Measurements from ENCODE around the gene GADD45B. TPM values are rescaled to one million over a fixed set of nuclear protein-coding genes. Genes with fewer than 3 reads are reported as not detected.
"Not testable (repeated sequence)": the region's sequence is repeated elsewhere in the genome, so short reads cannot be mapped to it uniquely, and the experiment has no call there.

The GADD45B gene
- total RNA-seq, 1 donor from 2014 or later, result 177 TPM

DNA sequence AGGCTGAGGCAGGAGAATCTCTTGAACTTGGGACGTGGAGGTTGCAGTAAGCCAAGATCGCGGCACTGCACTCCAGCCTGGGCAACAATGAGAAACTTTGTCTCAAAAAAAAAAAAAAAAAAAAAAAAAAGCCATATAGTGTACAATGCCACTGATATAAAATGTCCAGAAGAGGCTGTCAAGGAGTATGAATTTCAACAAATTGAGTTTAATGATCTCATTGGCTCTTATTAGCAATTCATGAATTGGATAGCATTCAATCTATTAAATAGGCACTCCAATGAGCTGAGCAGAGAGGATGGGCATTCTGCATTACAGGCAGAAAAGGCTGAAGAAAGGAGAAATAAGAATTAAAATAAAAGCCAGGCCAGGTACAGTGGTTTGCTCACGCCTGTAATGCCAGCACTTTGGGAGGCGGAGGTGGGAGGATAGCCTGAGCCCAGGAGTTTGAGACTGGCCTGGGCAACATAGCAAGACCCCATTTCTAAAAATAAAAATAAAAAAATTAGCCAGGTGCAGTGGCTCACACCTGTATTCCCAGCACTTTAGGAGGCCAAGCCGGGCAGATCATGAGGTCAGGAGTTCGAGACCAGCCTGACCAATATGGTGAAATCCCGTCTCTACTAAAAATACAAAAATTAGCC lies 18.4 kb upstream of the GADD45B start:
- no peak for DNase-seq (ENCODE audit: low spot score)
- H3K4me3 Mint-ChIP-seq (ENCODE audit: unreplicated experiment), result peak overlapping the region; percentile 82
- H3K4me1 Mint-ChIP-seq (ENCODE audit: low read depth), result peaks cover 30% of the 10 kb centered on the region
- H3K36me3 Mint-ChIP-seq (ENCODE audit: low read depth), result no peaks in the 10 kb centered on the region
- H3K27ac Mint-ChIP-seq (ENCODE audit: unreplicated experiment), result peak overlapping the region; percentile 96
- peak; percentile 4 for TF ChIP-seq CTCF (IDR thresholded peaks at IDR 0.05)
- no peaks in the 10 kb centered on the region for H3K9me3 Mint-ChIP-seq (ENCODE audit: low read depth)
- H3K27me3 Mint-ChIP-seq (ENCODE audit: low read depth), result no peaks in the 10 kb centered on the region

DNA sequence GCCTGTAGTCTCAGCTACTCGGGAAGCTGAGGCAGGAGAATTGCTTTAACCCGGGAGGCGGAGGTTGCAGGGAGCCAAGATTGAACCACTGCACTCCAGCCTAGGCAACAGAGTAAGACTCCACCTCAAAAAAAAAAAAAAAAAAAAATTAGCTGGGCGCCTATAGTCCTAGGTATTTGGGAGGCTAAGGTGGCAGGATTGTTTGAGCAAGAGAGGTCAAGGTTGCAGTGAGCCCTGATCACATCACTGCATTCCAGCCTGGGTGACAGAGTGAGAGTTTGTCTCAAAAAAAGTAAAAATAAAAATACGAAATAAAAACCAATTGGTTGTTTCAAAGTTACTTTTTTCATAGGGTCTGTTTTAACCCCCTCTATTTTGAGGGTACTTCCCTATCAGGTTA lies 17.9 kb upstream of the GADD45B start:
- no peak for TF ChIP-seq CTCF (IDR thresholded peaks at IDR 0.05)
- Mint-ChIP-seq H3K27me3 (ENCODE audit: low read depth) (no peaks in the 10 kb centered on the region), H3K27ac (ENCODE audit: unreplicated experiment) (peak overlapping the region; percentile 12), H3K4me3 (ENCODE audit: unreplicated experiment) (no peak overlapping the region), H3K4me1 (ENCODE audit: low read depth) (peaks cover 30% of the 10 kb centered on the region), H3K9me3 (ENCODE audit: low read depth) (no peaks in the 10 kb centered on the region), H3K36me3 (ENCODE audit: low read depth) (no peaks in the 10 kb centered on the region)
- DNase-seq (ENCODE audit: low spot score), result no peak

GRCh38 chr19:2458776-2459175 lies 17.2 kb upstream of the GADD45B start:
- H3K4me3 Mint-ChIP-seq (ENCODE audit: unreplicated experiment); H3K27me3 Mint-ChIP-seq (ENCODE audit: low read depth); DNase-seq (ENCODE audit: low spot score); H3K27ac Mint-ChIP-seq (ENCODE audit: unreplicated experiment); H3K9me3 Mint-ChIP-seq (ENCODE audit: low read depth); H3K36me3 Mint-ChIP-seq (ENCODE audit: low read depth): not testable (repeated sequence)
- H3K4me1 Mint-ChIP-seq (ENCODE audit: low read depth), result peaks cover 30% of the 10 kb centered on the region

DNA sequence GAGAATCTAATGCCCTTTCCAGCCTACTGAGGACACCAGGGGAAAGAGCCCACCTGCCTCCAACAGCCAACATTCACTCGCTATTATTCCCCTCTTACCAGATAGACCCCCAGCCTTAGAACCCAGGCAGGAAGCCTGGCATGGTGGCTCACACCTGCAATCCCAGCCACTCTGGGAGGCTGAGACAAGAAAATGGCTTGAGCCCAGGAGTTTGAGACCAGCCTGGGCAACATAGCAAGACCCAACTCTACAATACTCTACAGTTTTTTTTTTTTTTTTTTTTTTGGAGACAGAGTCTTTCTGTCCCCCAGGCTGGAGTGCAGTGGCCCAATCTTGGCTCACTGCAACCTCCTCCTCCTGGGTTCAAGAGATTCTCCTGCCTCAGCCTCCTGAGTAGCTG lies 15.7 kb upstream of the GADD45B start:
- H3K27ac Mint-ChIP-seq (ENCODE audit: unreplicated experiment), result no peak overlapping the region
- H3K9me3 Mint-ChIP-seq (ENCODE audit: low read depth), result no peaks in the 10 kb centered on the region
- no peaks in the 10 kb centered on the region for H3K27me3 Mint-ChIP-seq (ENCODE audit: low read depth)
- no peak overlapping the region for H3K4me3 Mint-ChIP-seq (ENCODE audit: unreplicated experiment)
- DNase-seq (ENCODE audit: low spot score), result no peak
- peaks cover 26% of the 10 kb centered on the region for H3K4me1 Mint-ChIP-seq (ENCODE audit: low read depth)
- no peaks in the 10 kb centered on the region for H3K36me3 Mint-ChIP-seq (ENCODE audit: low read depth)
- no peak for TF ChIP-seq CTCF (IDR thresholded peaks at IDR 0.05)

- H3K36me3 Mint-ChIP-seq (ENCODE audit: low read depth), result no peaks in the 10 kb centered on the region
Observed at GRCh38 chr19:2461751-2462634, 13.9 kb upstream of the GADD45B start.

More at GRCh38 chr19:2461751-2462634, 13.9 kb upstream of the GADD45B start:
- no peak for DNase-seq (ENCODE audit: low spot score)
- TF ChIP-seq CTCF (IDR thresholded peaks at IDR 0.05), result peak; percentile 44
- Mint-ChIP-seq H3K4me1 (ENCODE audit: low read depth) (peaks cover 22% of the 10 kb centered on the region), H3K27me3 (ENCODE audit: low read depth) (no peaks in the 10 kb centered on the region), H3K27ac (ENCODE audit: unreplicated experiment) (peak overlapping the region; percentile 59), H3K9me3 (ENCODE audit: low read depth) (no peaks in the 10 kb centered on the region), H3K4me3 (ENCODE audit: unreplicated experiment) (peak overlapping the region; percentile 77)
